ENCODE results near the gene MED10. TPM values are rescaled to one million over a fixed set of nuclear protein-coding genes. Genes with fewer than 3 reads are reported as not detected.

MED10 gene
- total and polyA plus RNA-seq, 2 experiments from 2014 or later = 16.0 to 58.1 TPM

DNA sequence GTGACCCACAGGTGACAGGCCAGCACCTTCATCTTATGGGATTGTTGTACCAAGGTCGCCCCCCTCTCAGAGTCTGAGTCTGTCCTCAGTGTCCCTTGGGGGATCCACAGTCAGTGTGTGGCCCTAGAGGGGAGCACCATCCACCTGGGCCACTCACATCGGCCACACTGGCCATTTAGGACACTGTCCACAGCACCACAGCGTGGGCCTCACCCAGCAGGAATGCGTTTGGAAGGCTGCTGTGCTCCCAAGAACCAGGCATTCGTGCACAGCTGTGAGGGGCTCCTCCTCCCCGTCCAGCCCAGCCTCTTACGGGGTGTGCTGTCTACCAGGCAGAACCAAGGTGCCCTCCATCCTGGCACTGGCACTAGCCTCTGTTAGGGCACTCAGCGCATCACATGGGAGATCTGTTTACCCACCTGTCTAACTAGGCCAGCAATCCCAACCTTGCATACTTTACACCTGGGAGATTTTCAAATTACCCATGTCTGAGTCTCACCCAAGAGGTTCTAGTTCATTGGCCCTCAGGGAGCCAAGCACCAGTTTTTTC, 45.8 kb upstream of the MED10 start:
- no peaks in the 10 kb centered on the region for H3K36me3 ChIP-seq (ENCODE audit: insufficient read depth)
- no peak overlapping the region for H3K4me2 ChIP-seq
- no peak overlapping the region for H3K4me3 ChIP-seq
- Mint-ChIP-seq H3K36me3 (ENCODE audit: low read depth) (no peaks in the 10 kb centered on the region), H3K4me1 (no peaks in the 10 kb centered on the region), H3K27ac (no peak overlapping the region), H3K4me3 (no peak overlapping the region), H3K9me3 (peaks cover 7% of the 10 kb centered on the region; the same call in 2 of the 3 replicates), H3K27me3 (ENCODE audit: insufficient read depth, low read depth, poor library complexity) (peaks cover 5% of the 10 kb centered on the region)
- DNase-seq (ENCODE audit: low spot score) (no peak), ATAC-seq (no peak)
- TF ChIP-seq EZH2 (IDR thresholded peaks at IDR 0.05; ENCODE audit: low read depth, unreplicated experiment) (no peak), ZNF114 (CRISPR knock-in tag; IDR thresholded peaks at IDR 0.05) (no peak), NANOG (IDR thresholded peaks at IDR 0.05; ENCODE audit: borderline replicate concordance) (no peak), CREB1 (CRISPR knock-in tag; IDR thresholded peaks at IDR 0.05; ENCODE audit: low read depth) (no peak), JUNB (IDR thresholded peaks at IDR 0.05; ENCODE audit: unreplicated experiment) (no peak), POLR2AphosphoS5 (IDR thresholded peaks at IDR 0.05; ENCODE audit: low read depth) (no peak)
- TF ChIP-seq, protein P1, sequence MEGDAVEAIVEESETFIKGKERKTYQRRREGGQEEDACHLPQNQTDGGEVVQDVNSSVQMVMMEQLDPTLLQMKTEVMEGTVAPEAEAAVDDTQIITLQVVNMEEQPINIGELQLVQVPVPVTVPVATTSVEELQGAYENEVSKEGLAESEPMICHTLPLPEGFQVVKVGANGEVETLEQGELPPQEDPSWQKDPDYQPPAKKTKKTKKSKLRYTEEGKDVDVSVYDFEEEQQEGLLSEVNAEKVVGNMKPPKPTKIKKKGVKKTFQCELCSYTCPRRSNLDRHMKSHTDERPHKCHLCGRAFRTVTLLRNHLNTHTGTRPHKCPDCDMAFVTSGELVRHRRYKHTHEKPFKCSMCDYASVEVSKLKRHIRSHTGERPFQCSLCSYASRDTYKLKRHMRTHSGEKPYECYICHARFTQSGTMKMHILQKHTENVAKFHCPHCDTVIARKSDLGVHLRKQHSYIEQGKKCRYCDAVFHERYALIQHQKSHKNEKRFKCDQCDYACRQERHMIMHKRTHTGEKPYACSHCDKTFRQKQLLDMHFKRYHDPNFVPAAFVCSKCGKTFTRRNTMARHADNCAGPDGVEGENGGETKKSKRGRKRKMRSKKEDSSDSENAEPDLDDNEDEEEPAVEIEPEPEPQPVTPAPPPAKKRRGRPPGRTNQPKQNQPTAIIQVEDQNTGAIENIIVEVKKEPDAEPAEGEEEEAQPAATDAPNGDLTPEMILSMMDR (conservative IDR thresholded peaks at IDR 0.05; ENCODE audit: low read depth in 2 of 2) = no peak
- no peaks in the 10 kb centered on the region for H3F3A ChIP-seq (replicated peaks; ENCODE audit: low read depth)
- H3K27me3 ChIP-seq (ENCODE audit: insufficient read depth) = no peaks in the 10 kb centered on the region
- peaks cover 4% of the 10 kb centered on the region; the same call in 1 of the 2 replicates for H3K9me2 ChIP-seq (ENCODE audit: insufficient read depth)
- no peak overlapping the region for H3K27ac ChIP-seq (ENCODE audit: low read depth)
- H3K79me2 ChIP-seq (replicated peaks; ENCODE audit: insufficient read depth) = no peaks in the 10 kb centered on the region
- H3K4me1 ChIP-seq (ENCODE audit: insufficient read depth) = no peaks in the 10 kb centered on the region
- no peak overlapping the region for H2AFZ ChIP-seq
- H4K20me1 ChIP-seq (replicated peaks; ENCODE audit: insufficient read depth) = no peaks in the 10 kb centered on the region

DNA sequence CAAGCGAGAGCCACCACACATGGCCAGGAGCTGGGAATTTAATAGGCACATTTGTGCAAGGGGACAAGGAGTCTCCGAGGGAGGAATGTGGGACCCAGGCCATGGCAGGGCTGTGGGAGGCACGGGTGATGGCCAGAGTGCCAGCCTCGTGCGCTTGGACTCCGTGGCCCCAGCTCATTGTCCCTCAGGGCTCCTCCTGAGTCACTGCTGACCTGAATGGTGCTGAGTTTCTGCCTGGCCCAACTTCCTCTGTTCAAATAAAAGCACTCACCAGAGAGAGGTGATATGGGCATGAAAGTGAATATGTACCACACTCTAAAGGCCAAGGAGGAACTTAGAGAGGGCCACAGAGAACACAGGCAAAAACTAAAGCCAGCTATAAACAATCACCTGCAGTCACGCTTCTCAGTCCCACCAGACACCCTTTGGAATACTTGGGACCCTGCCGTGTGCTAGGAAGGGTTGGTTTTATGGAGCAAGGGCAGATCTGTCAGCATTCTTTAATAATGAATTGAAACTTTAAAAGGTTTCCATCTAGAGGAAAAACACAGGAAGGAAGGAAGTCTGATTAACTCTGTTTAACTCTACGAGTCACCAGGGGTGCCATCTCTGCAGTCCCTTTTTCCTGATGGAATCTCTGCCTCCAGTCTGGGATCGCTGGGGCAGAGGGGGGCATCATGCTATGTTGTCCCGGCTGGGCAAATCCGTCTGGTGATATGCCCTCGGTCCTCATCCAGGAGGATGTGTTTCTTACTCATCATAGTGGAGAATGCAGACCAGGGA, 45.2 kb upstream of the MED10 start:
- ATAC-seq = no peak
- Mint-ChIP-seq H3K27me3 (ENCODE audit: insufficient read depth, low read depth, poor library complexity) (peaks cover 3% of the 10 kb centered on the region), H3K27ac (no peak overlapping the region), H3K9me3 (peaks cover 8% of the 10 kb centered on the region; the same call in 1 of the 3 replicates), H3K36me3 (ENCODE audit: low read depth) (no peaks in the 10 kb centered on the region), H3K4me3 (no peak overlapping the region), H3K4me1 (no peaks in the 10 kb centered on the region)
- Histone ChIP-seq H4K20me1 (replicated peaks; ENCODE audit: insufficient read depth) (no peaks in the 10 kb centered on the region), H3K4me3 (no peak overlapping the region), H3K4me2 (no peak overlapping the region), H3F3A (replicated peaks; ENCODE audit: low read depth) (no peaks in the 10 kb centered on the region), H3K9me2 (ENCODE audit: insufficient read depth) (peaks cover 4% of the 10 kb centered on the region; the same call in 1 of the 2 replicates), H3K79me2 (replicated peaks; ENCODE audit: insufficient read depth) (no peaks in the 10 kb centered on the region), H3K4me1 (ENCODE audit: insufficient read depth) (no peaks in the 10 kb centered on the region), H3K36me3 (ENCODE audit: insufficient read depth) (no peaks in the 10 kb centered on the region), H3K27ac (ENCODE audit: low read depth) (no peak overlapping the region), H3K27me3 (ENCODE audit: insufficient read depth) (no peaks in the 10 kb centered on the region), H2AFZ (no peak overlapping the region)
- TF ChIP-seq, protein P1 (conservative IDR thresholded peaks at IDR 0.05; ENCODE audit: low read depth in 2 of 2) = no peak
- TF ChIP-seq EZH2 (IDR thresholded peaks at IDR 0.05; ENCODE audit: low read depth, unreplicated experiment) (no peak), CREB1 (CRISPR knock-in tag; IDR thresholded peaks at IDR 0.05; ENCODE audit: low read depth) (no peak), JUNB (IDR thresholded peaks at IDR 0.05; ENCODE audit: unreplicated experiment) (no peak), STAT1 (IDR thresholded peaks at IDR 0.05; ENCODE audit: unreplicated experiment) (no peak), NANOG (IDR thresholded peaks at IDR 0.05; ENCODE audit: borderline replicate concordance) (no peak)
- TF ChIP-seq, protein P2, sequence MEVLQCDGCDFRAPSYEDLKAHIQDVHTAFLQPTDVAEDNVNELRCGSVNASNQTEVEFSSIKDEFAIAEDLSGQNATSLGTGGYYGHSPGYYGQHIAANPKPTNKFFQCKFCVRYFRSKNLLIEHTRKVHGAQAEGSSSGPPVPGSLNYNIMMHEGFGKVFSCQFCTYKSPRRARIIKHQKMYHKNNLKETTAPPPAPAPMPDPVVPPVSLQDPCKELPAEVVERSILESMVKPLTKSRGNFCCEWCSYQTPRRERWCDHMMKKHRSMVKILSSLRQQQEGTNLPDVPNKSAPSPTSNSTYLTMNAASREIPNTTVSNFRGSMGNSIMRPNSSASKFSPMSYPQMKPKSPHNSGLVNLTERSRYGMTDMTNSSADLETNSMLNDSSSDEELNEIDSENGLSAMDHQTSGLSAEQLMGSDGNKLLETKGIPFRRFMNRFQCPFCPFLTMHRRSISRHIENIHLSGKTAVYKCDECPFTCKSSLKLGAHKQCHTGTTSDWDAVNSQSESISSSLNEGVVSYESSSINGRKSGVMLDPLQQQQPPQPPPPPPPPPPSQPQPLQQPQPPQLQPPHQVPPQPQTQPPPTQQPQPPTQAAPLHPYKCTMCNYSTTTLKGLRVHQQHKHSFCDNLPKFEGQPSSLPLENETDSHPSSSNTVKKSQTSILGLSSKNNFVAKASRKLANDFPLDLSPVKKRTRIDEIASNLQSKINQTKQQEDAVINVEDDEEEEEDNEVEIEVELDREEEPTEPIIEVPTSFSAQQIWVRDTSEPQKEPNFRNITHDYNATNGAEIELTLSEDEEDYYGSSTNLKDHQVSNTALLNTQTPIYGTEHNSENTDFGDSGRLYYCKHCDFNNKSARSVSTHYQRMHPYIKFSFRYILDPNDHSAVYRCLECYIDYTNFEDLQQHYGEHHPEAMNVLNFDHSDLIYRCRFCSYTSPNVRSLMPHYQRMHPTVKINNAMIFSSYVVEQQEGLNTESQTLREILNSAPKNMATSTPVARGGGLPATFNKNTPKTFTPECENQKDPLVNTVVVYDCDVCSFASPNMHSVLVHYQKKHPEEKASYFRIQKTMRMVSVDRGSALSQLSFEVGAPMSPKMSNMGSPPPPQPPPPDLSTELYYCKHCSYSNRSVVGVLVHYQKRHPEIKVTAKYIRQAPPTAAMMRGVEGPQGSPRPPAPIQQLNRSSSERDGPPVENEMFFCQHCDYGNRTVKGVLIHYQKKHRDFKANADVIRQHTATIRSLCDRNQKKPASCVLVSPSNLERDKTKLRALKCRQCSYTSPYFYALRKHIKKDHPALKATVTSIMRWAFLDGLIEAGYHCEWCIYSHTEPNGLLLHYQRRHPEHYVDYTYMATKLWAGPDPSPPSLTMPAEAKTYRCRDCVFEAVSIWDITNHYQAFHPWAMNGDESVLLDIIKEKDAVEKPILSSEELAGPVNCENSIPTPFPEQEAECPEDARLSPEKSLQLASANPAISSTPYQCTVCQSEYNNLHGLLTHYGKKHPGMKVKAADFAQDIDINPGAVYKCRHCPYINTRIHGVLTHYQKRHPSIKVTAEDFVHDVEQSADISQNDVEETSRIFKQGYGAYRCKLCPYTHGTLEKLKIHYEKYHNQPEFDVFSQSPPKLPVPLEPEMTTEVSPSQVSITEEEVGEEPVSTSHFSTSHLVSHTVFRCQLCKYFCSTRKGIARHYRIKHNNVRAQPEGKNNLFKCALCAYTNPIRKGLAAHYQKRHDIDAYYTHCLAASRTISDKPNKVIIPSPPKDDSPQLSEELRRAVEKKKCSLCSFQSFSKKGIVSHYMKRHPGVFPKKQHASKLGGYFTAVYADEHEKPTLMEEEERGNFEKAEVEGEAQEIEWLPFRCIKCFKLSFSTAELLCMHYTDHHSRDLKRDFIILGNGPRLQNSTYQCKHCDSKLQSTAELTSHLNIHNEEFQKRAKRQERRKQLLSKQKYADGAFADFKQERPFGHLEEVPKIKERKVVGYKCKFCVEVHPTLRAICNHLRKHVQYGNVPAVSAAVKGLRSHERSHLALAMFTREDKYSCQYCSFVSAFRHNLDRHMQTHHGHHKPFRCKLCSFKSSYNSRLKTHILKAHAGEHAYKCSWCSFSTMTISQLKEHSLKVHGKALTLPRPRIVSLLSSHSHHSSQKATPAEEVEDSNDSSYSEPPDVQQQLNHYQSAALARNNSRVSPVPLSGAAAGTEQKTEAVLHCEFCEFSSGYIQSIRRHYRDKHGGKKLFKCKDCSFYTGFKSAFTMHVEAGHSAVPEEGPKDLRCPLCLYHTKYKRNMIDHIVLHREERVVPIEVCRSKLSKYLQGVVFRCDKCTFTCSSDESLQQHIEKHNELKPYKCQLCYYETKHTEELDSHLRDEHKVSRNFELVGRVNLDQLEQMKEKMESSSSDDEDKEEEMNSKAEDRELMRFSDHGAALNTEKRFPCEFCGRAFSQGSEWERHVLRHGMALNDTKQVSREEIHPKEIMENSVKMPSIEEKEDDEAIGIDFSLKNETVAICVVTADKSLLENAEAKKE (CRISPR knock-in tag; IDR thresholded peaks at IDR 0.05) = no peak
- no peak for DNase-seq (ENCODE audit: low spot score)
